Stimulated activated CD8-positive, alpha-beta memory T cell treated with anti-CD3 and anti-CD28 coated beads, Interleukin-2, amount 100 ng/mL, for 1 hour (primary cell): Measurements from ENCODE around the gene COQ5.
"Not testable (repeated sequence)": the region's sequence is repeated elsewhere in the genome, so short reads cannot be mapped to it uniquely, and the experiment has no call there.

Source experiments
- DNase-seq, 2 donors: peaks; one replicate each; pipeline ENCODE4 v3.0.0-alpha.2; 2020; ENCODE audit warnings: low read depth in 2 of 2

The COQ5 gene, protein sequence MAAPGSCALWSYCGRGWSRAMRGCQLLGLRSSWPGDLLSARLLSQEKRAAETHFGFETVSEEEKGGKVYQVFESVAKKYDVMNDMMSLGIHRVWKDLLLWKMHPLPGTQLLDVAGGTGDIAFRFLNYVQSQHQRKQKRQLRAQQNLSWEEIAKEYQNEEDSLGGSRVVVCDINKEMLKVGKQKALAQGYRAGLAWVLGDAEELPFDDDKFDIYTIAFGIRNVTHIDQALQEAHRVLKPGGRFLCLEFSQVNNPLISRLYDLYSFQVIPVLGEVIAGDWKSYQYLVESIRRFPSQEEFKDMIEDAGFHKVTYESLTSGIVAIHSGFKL

DNA sequence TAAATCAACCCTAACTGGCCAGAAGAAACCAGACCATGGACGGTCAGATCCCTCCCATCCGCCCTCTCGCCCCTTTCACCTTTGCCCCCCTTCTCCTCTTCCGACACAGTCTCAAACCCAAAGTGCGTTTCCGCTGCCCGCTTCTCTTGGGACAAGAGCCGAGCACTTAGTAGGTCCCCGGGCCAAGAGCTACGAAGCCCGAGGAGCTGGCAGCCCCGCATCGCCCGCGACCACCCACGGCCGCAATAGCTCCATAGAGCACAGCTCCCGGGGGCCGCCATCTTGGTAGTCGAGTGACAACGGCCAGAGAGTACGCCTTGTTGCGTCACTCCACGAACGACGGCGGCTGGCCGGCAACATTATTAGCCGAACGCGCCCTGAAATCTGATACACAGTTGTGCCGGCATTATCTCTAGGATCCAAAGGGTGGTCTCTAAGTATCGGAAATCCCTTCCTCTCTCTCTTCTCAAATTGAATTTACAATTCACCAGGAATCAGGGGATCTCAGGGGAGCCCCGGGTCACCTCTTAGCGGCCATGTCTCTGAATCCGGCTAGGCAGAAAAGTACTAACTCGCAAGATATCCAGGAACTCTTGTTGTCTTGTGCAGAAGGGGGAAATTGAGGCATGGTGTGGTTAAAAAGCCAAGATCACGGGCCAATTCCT is at the start of gene COQ5:
Gene COQ5, minus strand, starts transcription at position 298 of the 665 bp plus-strand sequence. Its CDS starts 17 bp downstream, at position 281.
- peak; percentile 59 to 72 for DNase-seq

DNA sequence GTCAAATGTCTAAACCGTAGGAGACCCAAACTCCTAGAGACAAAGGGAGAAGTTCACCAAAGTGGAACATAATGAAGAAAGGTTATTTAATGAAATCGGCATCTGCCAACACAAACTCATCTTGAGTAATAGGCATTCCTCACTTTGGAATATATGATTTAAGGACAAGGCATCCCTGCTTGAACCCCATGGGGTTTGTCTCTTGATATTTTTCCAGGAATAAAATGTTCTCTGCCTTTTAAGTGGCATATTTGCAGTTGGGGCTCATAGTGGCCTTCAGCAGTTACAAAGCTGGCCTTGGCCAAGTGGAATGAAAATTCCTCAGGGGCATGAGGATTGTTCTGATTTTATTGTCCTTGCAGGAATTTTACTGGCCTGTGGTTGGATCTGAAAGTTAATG is 45.1 kb upstream of the COQ5 start:
- DNase-seq, result no peak

DNA sequence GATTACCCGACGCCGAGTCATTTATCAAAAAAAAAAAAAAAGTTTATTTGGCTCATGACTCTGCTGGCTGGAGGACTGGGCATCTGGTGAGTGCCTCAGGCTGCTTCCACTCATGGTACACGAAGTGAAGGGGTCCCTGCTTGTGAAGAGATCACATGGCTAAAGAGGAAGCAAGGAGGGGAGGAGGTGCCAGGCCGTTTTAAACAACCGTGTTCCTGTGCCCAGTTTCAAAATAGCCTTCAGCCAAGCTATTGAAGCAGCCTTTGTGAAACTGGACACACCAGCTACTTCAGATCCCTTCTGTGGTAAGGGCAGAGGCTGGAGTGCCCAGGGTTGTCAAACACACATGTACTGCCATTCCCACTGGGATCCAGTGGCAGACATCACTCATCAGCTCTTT is 44.6 kb upstream of the COQ5 start:
- DNase-seq, result no peak

DNA sequence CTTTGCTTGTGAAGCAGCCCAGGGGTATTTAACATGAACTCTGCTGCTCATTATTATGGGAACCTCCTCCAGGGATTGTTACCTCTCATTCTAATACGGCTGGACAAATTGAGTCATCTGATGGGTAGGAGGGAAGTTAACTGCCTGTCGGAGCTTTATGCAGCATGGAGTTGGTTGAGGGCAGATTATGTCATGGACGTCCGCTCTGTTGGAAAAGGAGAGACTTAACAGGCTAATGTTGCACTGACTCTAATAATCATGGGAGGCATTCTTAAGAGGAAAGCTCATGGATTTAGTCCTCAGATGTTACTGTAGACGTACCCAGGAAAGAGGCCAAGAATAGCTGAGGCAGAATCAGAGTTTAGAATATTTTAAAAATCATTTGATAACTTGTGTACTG is 42.3 kb upstream of the COQ5 start:
- no peak for DNase-seq

DNA sequence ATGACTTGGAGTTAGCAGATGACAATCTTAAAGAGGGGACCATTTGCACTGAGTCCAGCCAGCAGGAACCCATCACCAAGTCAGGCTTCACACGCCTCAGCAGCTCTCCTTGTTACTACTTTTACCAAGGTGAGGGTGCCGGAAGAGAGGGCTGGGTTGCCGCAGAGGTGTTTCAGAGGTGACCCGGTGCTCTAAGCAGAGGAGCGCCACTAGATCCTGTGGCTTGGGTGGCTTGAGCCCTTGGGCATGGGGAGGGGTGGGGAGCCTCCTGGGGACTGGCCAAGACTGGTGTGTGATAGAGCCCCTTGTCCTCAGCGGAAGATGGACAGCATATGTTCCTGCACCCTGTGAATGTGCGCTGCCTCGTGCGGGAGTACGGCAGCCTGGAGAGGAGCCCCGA is 34.5 kb upstream of the COQ5 start:
- DNase-seq, result no peak

DNA sequence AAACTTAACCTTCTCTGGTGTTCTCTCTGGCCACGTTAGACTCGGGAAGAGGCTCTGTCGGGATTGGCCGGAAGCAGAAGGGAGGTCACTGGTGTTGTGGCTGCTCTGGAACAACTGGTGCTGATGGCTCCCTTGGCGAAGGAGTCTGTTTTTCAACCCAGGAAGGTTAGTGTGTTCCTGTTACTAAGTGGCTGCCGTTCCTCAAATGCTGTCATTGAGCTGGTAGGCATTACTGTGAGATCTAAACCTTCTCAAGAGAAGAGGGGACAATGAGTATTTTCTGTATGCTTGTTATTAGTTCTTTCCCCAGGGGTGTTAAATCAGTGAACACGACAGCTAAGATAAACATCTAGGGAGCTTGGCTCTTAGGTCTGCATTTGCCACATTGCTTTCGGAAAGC is 33.9 kb upstream of the COQ5 start:
- DNase-seq, result no peak

DNA sequence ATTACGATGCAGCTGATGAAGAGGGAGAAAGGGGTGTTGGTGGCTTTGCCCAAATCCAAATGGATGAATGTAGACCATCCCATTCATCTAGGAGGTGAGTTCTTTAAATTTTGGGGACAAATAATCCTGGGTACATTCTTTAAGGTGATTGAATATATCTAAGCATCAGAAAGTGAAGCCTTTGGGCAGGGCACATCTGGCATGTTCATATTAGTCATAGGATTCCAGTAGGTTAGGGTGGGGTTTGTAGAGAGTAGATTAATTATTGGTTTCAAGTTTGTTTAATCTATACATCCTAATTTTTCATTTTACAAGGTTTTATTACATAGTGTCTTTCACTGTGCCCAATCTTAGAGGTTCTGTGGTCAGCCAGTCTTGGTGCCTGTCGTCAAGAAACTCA is 28.6 kb upstream of the COQ5 start:
- DNase-seq, result no peak

DNA sequence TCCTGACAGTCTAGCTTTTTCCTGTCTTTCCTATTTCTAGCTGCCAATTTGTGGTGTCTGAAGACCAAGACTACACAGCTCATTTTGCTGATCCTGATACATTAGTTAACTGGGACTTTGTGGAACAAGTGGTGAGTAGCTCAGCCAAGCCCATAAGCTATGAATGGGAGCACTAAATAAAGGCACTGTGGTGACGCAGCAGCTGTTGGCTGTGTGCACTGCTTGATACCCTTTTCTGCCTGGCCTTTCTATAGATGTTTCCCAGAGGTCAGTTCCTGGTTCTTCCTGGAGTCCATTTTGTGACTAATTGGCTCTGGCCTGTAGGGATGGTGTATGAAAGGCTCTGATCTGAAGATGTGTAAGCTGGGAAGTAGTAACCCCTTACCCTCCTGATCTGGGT is 25.7 kb upstream of the COQ5 start:
- DNase-seq, result no peak

DNA sequence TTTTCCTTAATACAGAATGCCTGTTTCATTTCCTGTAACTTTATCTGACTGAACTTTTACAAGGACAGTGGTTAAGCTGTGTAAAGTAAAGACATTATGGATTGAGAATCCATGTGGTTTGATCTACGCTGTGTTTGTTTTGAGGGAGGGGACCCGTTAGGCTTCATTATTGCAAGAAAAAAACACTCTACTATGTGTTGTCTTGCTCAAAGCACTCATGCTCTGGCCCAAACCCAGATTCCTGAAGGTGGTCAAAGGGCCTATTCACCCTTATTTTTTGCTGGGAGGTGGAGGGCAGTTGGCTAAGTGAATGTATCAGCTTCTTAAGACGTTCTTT is 17.1 kb upstream of the COQ5 start:
- no peak for DNase-seq

DNA sequence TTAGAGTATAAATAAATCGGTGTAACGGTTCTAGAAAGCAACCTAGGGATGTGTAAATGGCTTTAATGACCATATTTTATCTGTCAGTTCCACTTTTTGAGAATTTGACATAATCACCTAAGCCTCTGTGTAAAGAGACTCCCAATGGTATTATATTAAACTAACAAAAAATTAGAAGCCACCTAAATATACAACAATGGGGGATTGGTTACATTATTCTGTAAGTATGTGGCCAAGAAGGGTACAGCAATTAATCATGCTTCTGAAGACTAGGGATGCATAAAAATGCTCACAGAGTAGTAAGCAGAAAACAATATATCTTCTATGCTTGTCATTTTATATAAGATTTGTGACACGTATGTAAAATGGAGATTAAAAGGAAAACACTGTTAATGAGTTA is 15.7 kb upstream of the COQ5 start:
- DNase-seq, result no peak

DNA sequence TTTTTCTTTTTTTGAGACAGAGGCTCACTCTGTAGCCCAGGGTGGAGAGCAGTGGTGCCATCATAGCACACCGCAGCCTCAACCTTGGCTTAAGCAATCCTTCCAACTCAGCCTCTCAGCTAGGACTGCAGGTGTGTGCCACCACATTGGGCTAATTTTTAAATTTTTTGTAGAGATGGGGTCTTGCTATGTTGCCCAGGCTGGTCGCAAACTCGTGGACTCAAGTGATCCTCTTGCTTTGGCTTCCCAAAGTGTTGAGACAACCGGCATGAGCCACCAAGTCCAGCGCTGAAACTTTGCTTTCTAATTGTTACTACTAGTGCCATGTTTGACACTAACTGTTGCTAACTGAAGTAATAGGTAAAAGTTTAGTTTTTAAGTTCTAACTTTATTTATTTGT is 13.2 kb upstream of the COQ5 start:
- DNase-seq, result no peak

DNA sequence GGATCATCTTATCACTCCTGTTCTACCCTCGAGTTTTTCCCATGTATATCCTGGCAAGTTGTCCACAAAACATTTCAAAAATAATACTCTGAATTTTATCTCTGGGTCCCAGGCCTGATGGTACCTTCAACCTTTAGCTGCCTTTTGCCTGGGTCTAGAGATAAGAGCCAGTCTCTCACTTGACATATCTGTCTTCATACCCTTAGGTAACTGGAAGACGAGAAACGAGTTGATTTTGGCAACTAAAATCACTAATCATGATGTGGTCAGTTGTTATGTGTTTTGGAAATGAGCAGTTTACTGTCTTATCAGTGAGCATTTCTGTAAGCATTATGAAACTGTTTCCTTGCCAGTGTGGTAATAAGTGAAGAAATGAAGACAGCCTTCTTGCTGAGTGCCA is 11.5 kb upstream of the COQ5 start:
- DNase-seq, result no peak

DNA sequence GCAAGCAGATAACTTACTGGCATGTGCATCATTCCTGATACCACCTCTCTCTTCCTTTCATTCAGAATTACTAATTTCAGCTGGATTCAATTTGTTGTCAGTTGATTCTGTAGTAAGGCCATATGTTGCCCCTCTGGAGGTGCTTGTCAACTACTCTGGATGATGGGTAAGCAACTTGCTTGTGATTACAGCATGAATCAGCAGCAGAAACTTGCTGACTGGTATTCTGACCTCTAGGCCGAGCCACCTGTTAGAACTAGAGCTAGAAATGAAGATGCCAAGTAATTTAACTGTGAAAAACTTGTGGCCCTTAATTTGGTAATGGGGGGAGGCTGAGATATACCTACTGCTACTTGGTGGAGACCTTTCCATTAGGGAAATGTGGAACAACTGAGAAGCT is 10.3 kb upstream of the COQ5 start:
- DNase-seq, result no peak

DNA sequence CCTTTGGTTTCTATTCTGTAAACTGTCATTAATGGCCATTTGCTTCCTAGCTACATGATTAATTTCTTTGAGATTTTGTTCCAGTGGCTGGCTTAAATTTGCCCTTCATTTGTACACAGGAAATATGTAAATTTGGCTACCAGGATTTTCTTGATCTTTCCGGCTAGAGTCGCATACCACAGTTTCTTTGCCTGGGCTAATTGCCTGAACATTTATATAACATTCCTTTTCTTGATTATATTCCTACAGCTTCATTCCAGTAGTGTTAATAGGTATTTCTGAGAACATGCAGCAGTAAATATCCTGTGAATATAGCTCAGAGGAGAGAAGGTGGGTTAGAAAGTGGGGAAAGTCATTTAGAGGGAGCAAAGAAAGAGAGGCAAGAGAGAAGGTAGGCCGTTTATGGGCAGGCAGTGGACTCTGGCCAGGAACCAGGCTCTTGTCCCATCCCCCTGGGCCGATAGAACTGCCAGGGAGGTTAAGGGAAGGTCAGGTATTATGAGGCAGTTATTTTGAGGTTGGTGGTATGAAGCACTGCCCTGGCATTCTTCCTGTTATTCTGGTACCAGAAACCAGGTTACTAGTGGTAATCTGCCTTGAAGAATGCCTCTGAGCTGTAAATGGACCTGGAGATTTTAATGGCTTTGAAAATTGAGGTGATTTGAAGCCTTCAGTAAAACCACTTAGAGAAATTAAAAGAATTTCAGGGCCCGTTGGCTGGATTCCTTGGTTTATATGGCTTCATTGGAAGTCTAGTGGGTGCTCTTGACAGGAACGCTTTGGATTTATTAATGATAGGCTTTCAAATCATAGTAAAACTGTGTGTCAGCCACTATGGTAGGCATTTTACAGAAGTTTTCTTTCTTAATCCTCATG is 9.6 kb upstream of the COQ5 start:
- DNase-seq, result no peak

DNA sequence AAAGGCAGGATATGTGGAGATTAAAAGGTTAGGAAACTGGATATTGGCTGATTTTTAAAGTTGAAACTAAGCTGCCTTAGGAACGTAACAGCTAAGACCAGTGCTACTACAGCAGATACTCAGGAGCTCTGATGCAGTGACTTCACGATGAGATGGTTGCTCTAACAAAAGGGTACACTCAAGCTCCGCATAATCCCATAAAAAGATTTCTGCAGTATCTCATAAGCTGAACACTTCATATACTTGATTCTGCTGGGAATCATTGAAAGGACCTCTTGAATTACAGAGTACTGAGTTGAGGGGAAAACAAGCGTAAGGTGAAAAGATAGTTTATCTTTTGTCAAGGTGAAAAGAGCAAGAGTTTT is 8.9 kb upstream of the COQ5 start:
- DNase-seq, result no peak

DNA sequence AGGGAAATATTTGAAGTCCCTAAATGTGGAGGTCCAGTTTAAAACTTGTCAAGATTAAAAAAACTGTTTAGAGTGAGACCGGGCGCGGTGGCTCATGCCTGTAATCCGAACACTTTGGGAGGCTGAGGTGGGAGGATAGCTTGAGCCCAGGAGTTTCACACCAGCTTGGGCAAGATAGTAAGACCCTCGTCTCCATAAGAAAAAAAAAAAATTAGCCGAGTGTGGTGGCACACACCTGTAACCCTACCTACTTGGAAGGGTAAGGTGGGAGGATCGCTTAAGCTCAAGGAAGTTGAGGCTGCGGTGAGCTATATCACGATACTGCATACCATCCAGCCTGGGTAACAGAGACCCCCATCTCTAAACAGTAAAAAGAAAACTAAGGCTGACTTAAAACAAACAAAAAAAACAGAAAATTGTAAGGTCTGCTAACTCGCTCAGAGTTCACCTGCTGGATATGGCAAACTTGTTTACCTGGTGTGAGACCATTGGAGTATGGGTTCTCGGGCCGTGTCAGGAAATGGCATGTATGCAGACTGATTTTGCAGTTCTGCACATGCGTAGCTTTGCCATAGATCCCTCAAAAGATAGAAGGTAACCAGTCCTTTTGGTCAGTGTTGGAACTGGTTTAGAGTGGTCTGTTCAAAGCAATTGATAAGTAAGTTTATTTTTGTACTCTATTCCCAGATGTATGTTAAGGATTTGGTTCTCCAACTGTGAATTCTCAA is 7.3 kb upstream of the COQ5 start:
- no peak for DNase-seq

DNA sequence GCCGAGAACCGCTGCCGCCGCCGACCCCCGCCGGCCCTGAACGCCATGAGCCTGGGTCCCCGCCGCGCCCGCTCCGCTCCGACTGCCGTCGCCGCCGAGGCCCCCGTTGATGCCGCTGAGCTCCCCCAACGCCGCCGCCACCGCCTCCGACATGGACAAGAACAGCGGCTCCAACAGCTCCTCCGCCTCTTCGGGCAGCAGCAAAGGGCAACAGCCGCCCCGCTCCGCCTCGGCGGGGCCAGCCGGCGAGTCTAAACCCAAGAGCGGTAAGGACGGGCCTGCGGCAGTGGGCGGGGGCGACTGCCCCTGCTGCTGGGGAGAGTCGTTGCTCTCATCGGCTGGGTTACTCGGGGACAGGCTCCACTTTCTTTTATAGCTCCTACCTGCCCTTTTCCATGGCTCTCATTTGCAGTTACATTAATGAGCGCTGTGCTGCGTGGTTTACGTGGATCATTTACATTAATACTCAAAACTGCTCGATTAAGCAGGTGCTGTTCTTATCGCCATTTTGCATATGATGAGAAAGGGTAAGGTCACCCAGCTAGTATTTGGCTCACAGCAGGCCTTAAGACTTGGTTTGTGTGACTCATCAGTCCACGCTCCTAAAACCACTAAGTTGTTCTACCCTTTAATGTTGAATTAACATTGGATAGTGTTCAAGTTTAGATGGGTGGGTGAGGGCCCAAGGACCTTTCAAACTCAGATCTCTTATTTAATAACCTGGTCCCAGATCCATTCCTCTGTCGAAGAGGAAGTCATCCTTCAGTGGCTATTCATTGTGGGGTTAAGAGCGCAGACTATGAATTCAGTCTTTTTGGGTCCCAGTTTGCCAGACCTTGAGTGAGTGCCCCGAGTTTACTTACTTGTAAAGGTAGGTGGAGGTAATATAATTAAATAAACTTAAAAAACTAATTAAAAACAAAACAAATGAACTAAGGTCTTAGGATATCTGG is 6.0 kb upstream of the COQ5 start:
- DNase-seq, result peak in 1 of 2 donors; percentile 13

DNA sequence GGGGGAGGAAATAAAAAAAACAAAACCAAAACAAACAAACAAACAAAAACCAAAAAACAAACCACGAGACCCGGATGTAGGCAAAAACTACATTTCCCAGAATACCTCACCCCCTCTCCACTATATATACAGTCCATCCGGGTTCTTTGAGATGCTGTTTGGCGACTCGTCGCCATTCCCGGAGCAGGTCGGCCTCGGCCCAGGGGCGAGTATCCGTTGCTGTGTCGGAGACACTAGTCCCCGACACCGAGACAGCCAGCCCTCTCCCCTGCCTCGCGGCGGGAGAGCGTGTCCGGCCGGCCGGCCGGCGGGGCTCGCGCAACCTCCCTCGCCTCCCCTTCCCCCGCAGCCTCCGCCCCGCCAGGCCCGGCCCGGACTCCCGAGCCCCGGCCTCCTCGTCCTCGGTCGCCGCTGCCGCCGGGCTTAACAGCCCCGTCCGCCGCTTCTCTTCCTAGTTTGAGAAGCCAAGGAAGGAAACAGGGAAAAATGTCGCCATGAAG is 5.3 kb upstream of the COQ5 start, which contains the start of gene RNF10:
Gene RNF10, plus strand, starts transcription at position 154 of the 500 bp plus-strand sequence. CDS start 456 bp downstream, outside the sequence.
- peak; percentile 39 to 47 for DNase-seq

DNA sequence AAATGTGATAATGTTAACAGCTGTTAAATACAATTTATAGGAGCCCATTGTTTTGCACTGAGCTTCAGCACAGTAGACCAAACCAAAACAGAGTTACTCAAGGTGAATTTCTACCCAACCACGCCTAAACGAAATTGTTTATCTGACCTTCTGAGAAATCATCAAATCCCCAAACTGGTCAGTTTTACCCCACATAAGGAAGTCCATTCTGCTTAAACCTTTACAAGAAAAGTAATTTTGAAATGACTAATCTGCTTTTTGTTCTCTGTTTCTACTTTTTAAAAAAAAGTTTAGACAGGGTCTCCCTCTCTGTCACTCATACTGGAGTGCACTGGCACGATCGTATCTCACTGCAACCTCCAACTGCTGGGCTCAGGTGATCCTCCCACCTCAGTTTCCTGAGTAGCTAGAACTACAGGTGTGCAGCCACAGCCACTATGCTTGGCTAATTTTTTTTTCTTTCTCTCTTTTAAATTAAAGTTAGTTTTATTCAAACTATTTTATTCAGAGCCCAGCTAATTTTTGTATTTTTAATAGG is 3.8 kb upstream of the COQ5 start:
- no peak for DNase-seq

DNA sequence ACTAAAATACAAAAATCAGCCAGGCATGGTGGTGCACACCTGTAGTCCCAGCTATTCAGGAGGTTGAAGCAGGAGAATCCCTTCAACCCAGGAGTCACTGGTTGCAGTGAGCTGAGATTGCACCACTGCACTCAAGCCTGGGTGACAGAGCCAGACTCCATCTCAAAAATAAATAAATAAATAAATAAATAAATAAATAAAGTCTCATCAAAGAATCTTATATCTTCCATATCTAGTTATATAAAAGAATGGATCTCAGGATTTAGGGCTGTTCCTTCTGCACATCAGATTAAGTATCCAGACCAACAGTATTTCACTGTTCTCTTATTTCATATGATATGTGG is 1.4 kb upstream of the COQ5 start:
- DNase-seq, result not testable (repeated sequence)
